Stimulated activated memory B cell treated with anti-CD40 and anti-IgM and Interleukin-4, amounts not matched to agents 10 μg/mL and 1 μg/mL and 100 μg/mL, for 72 hours (primary cell): ENCODE results near the gene SLC66A2.

Experiments used
- ATAC-seq: fragments of 150-1000 bp; cut with Tn5 transposase; 2 replicates; pipeline ENCODE4 v1.10.0; 2021
- H3K27ac Mint-ChIP-seq: one replicate; pipeline ENCODE4 v1.8.0; 2022; ENCODE audit warnings: mild to moderate bottlenecking, mixed read lengths
- H3K27me3 Mint-ChIP-seq: one replicate; pipeline ENCODE4 v1.8.0; 2022; ENCODE audit warnings: mixed read lengths
- H3K36me3 Mint-ChIP-seq: one replicate; pipeline ENCODE4 v1.8.0; 2022; ENCODE audit warnings: mixed read lengths
- H3K4me1 Mint-ChIP-seq: one replicate; pipeline ENCODE4 v1.8.0; 2022; ENCODE audit warnings: mixed read lengths
- H3K4me3 Mint-ChIP-seq: one replicate; pipeline ENCODE4 v1.8.0; 2022; ENCODE audit warnings: mild to moderate bottlenecking, moderate library complexity, mixed read lengths
- H3K9me3 Mint-ChIP-seq: one replicate; pipeline ENCODE4 v1.8.0; 2022; ENCODE audit warnings: mixed read lengths

SLC66A2 gene

DNA sequence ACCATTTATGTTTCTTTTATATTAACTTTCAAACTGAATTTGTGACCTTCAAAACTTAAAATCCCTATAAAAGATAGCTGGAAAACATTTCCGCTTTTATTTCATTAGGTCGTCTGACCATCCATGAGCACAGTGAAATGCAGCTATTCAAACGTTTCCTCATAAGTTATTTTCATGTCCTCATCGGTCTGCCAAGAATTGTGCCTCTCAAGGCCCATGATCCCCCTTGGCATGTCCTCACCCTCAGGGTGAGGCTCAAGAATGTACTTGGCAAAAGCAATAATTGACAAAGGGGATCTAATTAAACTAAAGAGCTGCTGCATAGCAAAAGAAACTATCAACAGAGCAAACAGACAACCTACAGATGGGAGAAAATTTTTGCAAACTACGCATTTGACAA, 12.4 kb downstream of the SLC66A2 start:
- no peak for ATAC-seq
- no peak overlapping the region for H3K4me3 Mint-ChIP-seq
- no peaks in the 10 kb centered on the region for H3K27me3 Mint-ChIP-seq
- peaks cover 8% of the 10 kb centered on the region for H3K9me3 Mint-ChIP-seq
- H3K36me3 Mint-ChIP-seq = peaks cover 91% of the 10 kb centered on the region
- no peak overlapping the region for H3K27ac Mint-ChIP-seq
- peaks cover 15% of the 10 kb centered on the region for H3K4me1 Mint-ChIP-seq

DNA sequence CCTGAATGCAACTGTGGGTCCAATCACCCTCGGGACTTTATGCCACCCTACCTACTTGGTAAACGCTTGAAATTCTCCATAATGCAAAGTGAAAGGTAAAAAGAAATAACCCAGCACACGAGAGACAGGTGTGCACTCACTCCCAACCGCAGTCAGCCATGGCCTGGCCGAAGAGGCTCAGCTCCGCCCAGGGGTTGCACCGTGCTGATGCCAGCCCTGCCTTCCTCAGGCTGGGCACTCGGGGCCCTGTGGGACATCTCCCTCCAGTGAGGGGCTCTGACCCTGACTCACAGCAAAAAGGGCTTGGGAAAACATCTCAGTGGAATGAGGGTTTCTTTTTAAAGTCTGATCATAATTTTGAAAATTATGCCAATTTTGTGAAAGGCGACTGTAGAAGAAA, 13.3 kb downstream of the SLC66A2 start:
- no peak overlapping the region for H3K27ac Mint-ChIP-seq

DNA sequence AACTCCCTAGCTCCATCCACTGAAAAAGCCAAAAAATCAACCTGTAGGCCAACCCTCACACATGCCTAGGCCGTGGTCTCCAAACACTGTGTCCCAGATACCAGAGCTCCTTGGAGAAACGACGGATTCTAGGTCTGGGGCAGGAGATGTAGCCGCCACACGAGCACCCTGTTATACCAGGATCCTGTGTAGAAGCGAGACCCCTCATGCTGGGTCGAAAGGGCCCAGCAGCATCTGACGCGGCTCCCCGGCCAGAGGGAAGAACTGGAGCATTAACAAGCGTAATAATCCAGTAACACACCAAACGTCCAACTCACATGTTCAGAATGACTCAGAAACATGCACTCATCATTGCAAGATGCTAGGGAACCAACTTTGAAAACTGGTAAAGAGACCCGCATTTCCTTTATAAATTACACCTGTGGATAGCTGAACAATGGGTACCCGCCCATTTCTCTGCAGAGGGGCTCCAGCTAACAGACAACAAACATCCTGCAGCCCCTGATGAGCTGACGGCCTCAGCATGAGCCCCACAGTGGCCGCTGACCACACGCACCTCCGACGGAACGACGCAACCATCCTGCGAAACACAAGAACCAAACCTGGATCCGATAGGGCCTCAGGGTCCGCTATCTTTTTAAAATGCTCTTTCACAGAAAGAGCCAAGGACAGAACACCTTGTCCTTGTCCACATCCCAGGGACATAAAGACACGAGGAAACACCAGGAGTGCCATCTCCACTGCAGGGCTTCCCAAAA, 14.2 kb downstream of the SLC66A2 start:
- Mint-ChIP-seq H3K9me3 (peaks cover 21% of the 10 kb centered on the region), H3K4me3 (no peak overlapping the region), H3K4me1 (peaks cover 13% of the 10 kb centered on the region), H3K36me3 (peaks cover 100% of the 10 kb centered on the region), H3K27me3 (no peaks in the 10 kb centered on the region), H3K27ac (no peak overlapping the region)
- no peak for ATAC-seq

More for the DNA sequence above, 13.3 kb downstream of the SLC66A2 start:
- peaks cover 13% of the 10 kb centered on the region for H3K4me1 Mint-ChIP-seq
- H3K4me3 Mint-ChIP-seq = no peak overlapping the region
- H3K36me3 Mint-ChIP-seq = peaks cover 100% of the 10 kb centered on the region
- peaks cover 14% of the 10 kb centered on the region for H3K9me3 Mint-ChIP-seq
- no peaks in the 10 kb centered on the region for H3K27me3 Mint-ChIP-seq
- ATAC-seq = no peak

DNA sequence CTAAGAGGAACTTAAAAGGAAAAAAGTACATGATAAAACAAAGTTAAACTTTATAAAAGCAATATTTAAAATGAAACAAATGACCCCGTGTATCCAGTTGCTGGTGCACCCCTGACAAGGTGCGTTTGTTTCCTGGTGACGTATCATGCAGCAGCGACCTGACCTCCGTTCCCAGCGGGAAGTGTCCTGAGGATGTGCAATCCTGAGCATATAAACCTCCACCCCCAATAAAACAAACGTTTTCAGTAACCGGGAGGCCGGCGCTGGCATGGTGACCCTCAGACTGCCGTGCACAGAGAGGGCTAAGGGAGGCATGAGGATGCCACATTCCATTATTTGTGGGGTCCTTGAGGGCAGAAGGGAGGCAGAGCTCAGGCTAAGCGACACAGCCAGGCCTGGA, 14.8 kb downstream of the SLC66A2 start:
- peaks cover 13% of the 10 kb centered on the region for H3K4me1 Mint-ChIP-seq
- H3K36me3 Mint-ChIP-seq = peaks cover 100% of the 10 kb centered on the region
- no peak for ATAC-seq
- peaks cover 25% of the 10 kb centered on the region for H3K9me3 Mint-ChIP-seq
- H3K27me3 Mint-ChIP-seq = no peaks in the 10 kb centered on the region
- no peak overlapping the region for H3K4me3 Mint-ChIP-seq
- H3K27ac Mint-ChIP-seq = no peak overlapping the region

DNA sequence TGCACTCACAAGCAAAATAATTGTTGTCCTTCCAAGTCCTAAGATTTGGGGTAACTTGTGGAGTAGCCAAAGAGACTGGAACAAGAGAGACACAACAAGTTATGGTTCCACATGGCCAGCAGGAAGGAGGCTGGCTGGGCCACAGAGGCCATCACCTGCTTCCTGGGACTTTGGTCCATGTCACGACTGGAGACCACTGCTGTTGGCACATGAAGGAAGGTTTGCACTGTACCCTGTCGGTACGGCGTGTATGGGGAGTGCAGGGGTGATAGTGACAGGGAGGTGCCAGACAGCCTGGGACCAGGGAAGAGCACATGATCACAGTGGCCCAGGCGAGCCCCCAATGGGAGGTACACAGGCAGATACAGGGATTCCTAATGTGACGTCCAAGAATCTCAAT, 15.5 kb downstream of the SLC66A2 start:
- peaks cover 29% of the 10 kb centered on the region for H3K9me3 Mint-ChIP-seq
- H3K27ac Mint-ChIP-seq = no peak overlapping the region
- H3K4me3 Mint-ChIP-seq = no peak overlapping the region
- peaks cover 100% of the 10 kb centered on the region for H3K36me3 Mint-ChIP-seq
- no peak for ATAC-seq
- H3K4me1 Mint-ChIP-seq = peaks cover 13% of the 10 kb centered on the region
- no peaks in the 10 kb centered on the region for H3K27me3 Mint-ChIP-seq

DNA sequence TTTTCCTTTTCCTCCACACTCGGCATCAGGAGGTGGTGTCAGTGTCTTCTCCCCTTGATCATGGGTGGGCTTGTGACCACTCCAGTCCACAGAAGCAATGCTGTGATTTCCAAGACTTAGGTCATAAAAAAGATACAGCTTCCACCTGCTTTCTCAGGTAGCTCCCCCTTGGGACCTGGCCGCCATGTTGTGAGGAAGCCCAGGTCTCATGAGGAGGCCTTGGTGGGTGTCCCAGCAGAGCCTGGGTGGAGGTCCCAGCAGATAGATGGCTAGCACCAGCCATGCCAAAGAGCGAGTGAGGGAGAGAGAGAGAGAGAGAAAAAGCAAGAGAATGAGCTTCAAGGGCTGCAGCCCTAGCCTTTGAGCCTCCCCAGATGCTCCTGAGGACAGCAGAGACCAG, 16.0 kb downstream of the SLC66A2 start:
- no peak for ATAC-seq
- Mint-ChIP-seq H3K27me3 (no peaks in the 10 kb centered on the region), H3K27ac (no peak overlapping the region), H3K4me3 (no peak overlapping the region), H3K4me1 (peaks cover 13% of the 10 kb centered on the region), H3K36me3 (peaks cover 96% of the 10 kb centered on the region), H3K9me3 (peaks cover 29% of the 10 kb centered on the region)

DNA sequence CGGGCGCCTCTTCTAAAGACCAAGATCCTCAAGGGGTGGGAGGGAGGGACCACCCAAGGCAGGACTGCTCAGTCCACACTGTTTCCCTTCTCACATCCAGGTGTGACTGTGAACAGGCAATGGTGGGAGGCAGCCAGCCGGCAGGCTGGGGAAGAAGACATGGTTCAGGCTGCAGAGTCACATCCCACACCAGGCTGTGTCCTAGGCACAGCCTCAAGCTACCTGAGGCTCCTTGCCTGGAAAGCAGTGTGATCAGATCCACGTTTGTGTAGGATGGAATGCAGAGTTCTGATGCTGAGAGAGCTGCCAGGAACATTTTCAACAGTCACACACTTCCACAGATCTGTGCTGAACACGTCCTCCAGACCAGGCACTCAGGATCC, 16.4 kb downstream of the SLC66A2 start:
- Mint-ChIP-seq H3K4me3 (no peak overlapping the region), H3K36me3 (peaks cover 95% of the 10 kb centered on the region), H3K4me1 (peaks cover 12% of the 10 kb centered on the region)

DNA sequence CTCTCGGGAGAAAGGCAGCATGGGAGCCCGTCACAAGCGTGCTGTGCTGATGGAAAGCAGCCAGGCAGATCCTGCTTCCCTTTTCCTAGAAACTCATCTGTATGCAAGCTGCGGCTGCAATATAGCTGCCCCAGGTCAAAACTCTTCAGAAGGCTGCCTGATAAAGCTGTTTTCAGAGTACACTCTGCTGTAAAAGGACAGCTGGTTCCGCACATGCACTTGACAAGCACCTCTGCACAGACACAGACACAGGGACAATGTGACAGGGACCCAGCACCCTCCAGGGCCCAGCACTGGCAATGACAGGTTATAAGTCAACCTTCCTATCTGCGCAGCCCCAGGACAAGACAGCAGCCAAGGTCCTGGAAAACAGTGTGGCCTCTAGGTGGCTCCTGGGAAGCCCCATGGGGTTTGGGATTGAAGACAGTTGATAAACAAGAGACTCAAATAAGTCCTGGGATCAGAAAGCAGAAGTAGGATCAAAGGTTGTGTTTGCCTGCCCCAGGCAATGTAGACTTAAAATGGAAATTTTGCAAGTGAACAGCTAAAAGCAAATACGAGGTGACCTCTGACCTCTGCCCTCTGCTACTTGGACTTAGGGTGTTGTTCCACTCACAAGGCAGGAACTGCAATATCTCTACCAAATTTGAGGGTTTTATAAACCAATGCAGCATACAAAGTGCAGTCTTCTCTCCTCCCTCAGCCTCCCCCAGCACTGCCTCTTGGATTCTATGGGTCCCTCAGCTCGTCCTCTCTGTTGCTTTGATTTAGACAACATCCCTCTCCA, 16.9 kb downstream of the SLC66A2 start:
- H3K4me1 Mint-ChIP-seq = peaks cover 7% of the 10 kb centered on the region
- H3K36me3 Mint-ChIP-seq = peaks cover 95% of the 10 kb centered on the region
- no peak for ATAC-seq
- H3K27me3 Mint-ChIP-seq = no peaks in the 10 kb centered on the region
- H3K27ac Mint-ChIP-seq = no peak overlapping the region
- H3K4me3 Mint-ChIP-seq = no peak overlapping the region
- H3K9me3 Mint-ChIP-seq = peaks cover 32% of the 10 kb centered on the region

More for the DNA sequence above, 16.4 kb downstream of the SLC66A2 start:
- H3K27ac Mint-ChIP-seq = no peak overlapping the region
- no peaks in the 10 kb centered on the region for H3K27me3 Mint-ChIP-seq
- peaks cover 30% of the 10 kb centered on the region for H3K9me3 Mint-ChIP-seq
- ATAC-seq = no peak

DNA sequence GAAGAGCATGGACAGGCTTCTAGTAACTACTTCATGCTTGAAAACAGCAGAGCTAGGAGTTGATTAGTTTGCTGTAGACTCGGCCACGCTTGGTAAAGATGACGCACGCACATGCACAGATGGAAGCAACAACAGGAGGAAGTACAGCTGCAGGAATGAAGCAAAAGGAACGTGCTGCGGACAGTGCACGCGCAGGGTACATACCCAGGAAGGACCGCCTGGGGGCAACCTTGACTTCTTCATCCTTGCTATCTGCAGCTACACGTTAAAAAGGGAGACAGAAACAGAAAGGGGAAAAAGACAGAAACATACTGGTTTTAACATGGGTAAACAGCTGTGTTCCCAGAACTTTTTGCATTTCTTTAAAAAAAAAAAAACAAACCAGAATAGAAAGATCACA, 17.7 kb downstream of the SLC66A2 start:
- Mint-ChIP-seq H3K4me1 (peaks cover 12% of the 10 kb centered on the region), H3K36me3 (peaks cover 95% of the 10 kb centered on the region), H3K27ac (no peak overlapping the region), H3K4me3 (no peak overlapping the region), H3K27me3 (no peaks in the 10 kb centered on the region), H3K9me3 (peaks cover 39% of the 10 kb centered on the region)
- no peak for ATAC-seq

DNA sequence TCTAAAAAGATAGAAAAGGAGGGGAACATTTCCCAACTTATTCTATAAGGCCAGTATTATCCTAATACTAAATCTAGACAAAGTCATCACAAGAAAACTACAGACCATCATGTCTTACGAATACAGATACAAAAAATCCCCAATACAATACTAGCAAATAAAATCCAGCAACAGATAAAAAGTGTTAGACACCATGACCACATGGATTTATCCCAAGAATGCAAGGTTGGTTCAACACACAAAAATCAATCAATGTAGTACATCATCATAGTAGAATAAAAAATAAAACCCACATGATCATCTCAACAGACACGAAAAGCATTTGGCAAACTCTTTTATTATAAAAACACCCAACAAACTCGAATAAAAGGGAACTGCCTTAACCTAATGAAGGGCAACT, 18.5 kb downstream of the SLC66A2 start:
- Mint-ChIP-seq H3K9me3 (peaks cover 39% of the 10 kb centered on the region), H3K36me3 (peaks cover 95% of the 10 kb centered on the region), H3K27me3 (no peaks in the 10 kb centered on the region), H3K4me3 (no peak overlapping the region), H3K4me1 (peaks cover 17% of the 10 kb centered on the region), H3K27ac (no peak overlapping the region)
- ATAC-seq = no peak

DNA sequence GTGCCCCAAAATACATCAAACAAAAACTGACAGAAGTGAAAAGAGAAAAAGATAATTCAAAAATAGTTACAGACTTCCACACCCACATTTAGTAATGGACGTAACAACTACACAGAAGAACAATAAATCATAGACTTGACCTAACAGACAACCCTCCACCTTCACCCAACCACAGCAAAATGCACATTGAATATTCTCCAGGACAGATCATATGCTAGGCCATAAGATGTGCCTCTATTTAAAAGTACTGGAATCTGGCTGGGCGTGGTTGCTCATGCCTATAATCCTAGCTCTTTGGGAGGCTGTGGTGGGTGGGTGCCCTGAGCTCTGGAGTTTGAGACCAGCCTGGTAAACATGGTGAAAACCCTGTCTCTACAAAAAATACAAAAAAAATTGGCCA, 20.0 kb downstream of the SLC66A2 start:
- H3K27ac Mint-ChIP-seq = no peak overlapping the region
- H3K27me3 Mint-ChIP-seq = no peaks in the 10 kb centered on the region
- no peak overlapping the region for H3K4me3 Mint-ChIP-seq
- peaks cover 39% of the 10 kb centered on the region for H3K9me3 Mint-ChIP-seq
- no peak for ATAC-seq
- peaks cover 90% of the 10 kb centered on the region for H3K36me3 Mint-ChIP-seq
- H3K4me1 Mint-ChIP-seq = peaks cover 22% of the 10 kb centered on the region

DNA sequence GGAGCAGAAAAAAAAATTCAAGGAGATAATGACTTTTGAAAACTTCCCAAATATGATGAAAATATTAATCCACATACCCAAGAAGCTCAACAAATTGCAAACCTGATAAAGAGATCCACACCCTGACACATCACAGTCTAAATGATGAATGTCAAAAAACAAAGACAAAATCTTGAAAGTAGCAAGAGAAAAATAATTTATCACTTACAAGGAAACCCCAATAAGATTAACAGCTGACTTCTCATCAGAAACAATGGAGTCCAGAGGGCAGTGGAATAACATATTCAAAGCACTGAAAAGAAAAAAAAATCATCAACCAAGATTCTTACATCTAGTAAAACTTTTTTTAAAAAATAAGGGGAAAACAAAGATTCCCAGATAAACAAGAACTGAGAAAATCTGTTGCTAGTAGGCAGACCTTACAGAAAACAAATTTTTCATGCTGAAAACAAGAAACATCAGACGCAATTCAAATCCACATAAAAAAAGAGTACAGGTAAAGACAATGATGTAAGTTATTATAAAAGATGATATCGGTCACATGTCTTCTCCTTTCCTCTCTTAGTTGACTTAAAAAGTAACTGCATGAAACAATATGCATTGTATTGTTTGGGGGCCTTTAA, 21.3 kb downstream of the SLC66A2 start:
- H3K4me3 Mint-ChIP-seq = no peak overlapping the region
- ATAC-seq = no peak
- H3K9me3 Mint-ChIP-seq = peaks cover 33% of the 10 kb centered on the region
- no peaks in the 10 kb centered on the region for H3K27me3 Mint-ChIP-seq
- H3K36me3 Mint-ChIP-seq = peaks cover 85% of the 10 kb centered on the region
- H3K27ac Mint-ChIP-seq = no peak overlapping the region
- H3K4me1 Mint-ChIP-seq = peaks cover 15% of the 10 kb centered on the region

DNA sequence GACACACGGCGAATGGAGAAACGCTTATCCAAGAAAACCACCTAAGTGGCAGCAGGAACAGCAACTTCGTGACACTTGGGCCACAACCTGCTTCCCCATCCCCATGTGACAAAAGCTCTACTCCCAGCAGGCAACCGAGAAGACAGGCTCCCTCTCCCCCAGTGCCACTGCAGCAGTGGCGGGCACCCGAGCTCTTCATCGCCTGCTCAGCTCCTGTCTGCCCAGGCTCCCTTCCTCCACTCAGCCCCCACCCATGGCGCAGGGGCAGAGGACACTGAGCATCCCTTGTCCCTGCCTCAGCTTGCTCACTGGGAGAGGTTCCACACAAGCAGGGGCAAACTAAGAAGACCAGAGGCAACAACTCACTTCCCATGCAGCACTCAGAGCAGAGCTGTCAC, 22.9 kb downstream of the SLC66A2 start:
- Mint-ChIP-seq H3K36me3 (peaks cover 85% of the 10 kb centered on the region), H3K27me3 (no peaks in the 10 kb centered on the region), H3K4me1 (peaks cover 15% of the 10 kb centered on the region), H3K4me3 (no peak overlapping the region), H3K27ac (no peak overlapping the region), H3K9me3 (peaks cover 35% of the 10 kb centered on the region)
- no peak for ATAC-seq

DNA sequence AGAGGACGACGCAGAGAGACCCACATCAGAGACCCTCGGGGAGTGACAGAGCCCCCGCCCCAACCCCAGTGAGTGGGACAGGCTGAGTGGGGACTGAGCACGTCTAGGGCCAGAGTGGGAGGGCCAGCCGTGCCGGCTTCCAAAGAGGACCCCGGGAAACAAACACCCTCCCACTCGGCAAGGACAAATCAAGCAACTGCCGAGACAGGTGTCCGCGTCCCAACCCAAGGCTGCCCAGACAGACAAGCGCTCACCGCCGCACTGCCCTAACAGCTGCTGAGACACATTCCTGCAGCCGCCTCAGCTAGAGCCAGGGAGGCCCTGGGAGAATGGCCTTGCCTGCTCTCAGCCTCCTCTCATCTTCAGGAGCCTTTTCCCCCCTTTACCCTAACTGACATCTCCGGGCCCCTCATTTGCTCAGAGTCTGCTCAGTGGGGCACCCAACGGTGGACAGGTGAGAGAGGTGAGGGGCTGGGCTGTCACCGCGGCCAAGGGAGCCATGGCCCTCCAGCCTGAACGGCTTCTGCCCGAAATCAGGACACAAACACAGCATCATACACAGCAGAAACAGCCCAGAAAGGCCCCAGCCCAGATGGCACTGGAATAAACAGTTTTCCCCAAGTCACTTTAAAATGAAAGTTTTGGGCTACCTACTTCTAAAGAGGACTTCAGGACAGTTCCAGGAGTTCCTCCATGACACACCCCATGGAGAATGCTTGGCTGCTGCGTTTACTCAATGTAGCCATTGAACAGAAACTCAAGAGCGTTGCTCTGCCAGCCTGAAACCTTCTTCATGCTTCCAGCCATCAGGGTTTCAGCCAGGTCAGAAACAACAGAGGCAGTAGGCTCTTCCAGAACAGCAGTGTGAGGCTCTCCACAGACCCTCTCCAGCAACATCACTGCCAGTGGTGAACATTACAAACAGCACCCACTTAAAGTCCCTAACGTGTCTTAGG, 23.6 kb downstream of the SLC66A2 start:
- Mint-ChIP-seq H3K4me1 (peaks cover 15% of the 10 kb centered on the region), H3K36me3 (peaks cover 85% of the 10 kb centered on the region), H3K27ac (no peak overlapping the region), H3K9me3 (peaks cover 30% of the 10 kb centered on the region), H3K4me3 (no peak overlapping the region), H3K27me3 (no peaks in the 10 kb centered on the region)
- no peak for ATAC-seq
